GM18519 (cell line): Measurements from ENCODE around the gene ACTR3.
A peak's percentile ranks its signal among the peaks of the same experiment; 100 is the strongest.

Source experiments
- ATAC-seq: cut with Tn5 transposase; IDR thresholded peaks from one replicate; pipeline ENCODE4 v1.9.1; 2021; ENCODE audit warnings: mild to moderate bottlenecking, moderate library complexity; ENCODE audit not compliant: unreplicated experiment, low FRiP score

The ACTR3 gene

DNA sequence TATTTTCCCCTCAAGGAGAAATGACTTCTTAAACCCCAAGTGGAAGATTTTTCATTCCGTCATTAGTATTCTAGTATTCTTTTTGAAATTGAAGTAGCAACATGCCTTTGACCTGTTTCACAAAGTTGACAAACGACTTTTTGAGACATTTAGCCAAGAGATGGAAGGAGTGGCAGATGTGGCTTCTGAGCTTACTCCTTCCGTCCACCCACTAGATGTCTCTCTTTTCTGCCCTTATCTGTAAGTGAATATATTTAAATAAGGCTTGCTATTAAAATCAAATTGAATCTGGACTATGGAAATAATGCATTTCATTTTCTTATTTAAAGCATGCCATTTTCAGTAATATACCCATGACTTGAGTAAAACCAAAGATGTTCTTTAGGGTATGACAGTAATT is 74.1 kb downstream of the ACTR3 start:
- no peak for ATAC-seq

DNA sequence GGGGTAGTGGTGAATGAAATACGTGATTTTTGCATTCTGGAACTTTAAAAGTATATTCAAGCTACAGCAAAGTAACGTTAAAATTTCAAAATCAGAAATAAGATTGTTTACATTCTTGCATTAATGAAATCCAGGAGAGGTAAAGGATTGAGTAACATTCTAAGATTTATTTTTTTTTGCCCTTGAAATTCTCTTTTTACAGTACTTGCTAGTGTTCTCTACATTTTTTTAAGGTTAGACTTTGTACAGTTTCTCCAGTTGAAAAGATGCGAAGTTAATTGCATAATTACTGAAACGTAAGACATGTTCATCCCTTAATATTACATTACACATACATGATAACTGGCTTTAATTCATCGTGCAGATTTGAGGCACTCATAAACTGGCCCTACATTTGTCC is 74.5 kb downstream of the ACTR3 start:
- no peak for ATAC-seq

DNA sequence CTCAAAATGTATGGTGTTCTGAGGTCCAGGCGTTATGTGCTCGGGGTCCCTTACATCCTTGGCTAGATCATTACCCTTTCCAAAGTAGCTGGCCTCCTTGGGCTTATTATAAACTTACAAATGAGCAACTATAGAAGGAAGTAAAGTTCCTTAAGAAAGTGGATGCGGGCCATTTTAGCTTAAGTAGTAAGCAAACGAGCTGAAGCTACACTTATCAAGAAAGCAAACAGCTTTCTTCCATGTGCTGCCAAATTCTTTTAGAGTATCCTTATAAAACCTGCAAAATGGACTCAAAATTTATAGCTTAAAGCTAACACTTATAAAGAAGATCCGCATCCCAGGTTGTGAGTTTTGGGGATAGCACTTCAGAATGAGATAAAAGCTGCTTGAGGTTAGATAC is 75.3 kb downstream of the ACTR3 start:
- no peak for ATAC-seq

DNA sequence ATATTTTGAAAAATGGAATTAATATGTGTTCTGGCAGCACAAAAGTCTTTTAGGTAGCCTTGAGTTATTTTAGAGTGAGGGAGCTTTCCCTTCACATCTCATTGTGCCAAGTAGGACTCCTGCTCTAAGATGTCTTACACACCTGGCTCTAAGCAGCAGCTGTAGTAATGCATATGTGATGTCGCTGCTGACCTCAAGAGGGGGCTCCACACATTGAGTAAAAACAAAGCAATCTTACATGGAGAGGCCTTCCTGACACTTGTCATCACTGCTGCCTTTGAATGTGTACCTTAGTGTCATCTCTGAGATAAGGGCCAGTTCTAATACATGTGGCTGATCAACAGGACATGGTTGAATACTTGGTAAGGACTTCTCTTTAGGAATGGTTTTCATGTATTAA is 75.8 kb downstream of the ACTR3 start:
- peak; percentile 84 for ATAC-seq

DNA sequence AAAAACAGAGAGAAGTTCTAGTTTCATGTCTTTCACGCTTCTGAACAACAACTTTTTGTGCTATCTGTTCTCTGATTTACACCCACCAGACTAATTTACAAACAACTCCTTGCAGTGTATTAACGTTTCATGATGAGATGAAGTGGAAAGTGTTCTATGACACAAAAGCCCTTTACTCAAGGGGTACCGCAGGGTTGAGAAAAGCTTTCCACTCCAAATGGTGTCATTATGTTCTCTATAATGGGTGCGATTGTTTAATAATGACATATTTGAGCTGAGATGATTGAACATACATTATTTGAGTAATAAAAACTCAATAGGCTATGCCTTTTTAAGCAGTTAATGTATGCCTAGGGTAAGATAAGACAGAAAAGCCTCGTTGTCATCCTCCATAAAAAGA is 76.3 kb downstream of the ACTR3 start:
- no peak for ATAC-seq

DNA sequence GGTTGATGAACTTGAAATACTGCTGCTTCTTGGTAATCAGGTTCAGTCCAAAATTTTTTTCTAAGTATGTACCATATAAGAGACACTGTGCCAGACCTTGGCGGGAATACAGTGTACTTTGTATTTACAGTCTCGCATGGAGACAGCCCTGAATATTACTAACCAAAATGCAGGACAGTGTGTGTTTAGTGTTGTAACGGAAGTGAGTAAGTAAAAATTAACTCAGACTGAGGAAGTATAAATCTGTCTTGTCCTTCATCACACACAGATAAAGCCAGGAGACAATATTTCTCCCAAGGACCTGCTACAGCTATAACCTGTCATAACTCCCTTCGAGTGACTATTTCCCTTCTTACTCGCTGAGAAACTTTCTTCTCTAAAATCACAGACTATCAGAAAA is 76.9 kb downstream of the ACTR3 start:
- no peak for ATAC-seq

DNA sequence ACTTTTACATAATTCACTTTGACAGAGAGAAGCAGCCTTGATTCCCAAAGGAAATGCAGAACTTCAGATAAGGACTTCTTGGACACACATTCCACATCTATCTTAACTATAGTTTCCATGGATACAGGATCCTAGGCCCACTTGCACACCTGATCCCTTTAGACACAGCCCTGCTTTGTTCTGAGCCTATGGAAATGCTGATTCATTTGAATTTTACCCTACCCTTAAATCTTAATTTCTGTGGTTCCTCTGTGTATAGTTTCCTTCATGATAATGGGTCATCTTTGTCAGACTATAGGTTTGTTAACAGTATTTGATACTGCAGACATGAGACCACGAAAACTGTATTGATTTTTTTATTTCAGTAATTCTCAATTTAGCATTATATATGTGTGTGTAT is 77.4 kb downstream of the ACTR3 start:
- ATAC-seq, result no peak

DNA sequence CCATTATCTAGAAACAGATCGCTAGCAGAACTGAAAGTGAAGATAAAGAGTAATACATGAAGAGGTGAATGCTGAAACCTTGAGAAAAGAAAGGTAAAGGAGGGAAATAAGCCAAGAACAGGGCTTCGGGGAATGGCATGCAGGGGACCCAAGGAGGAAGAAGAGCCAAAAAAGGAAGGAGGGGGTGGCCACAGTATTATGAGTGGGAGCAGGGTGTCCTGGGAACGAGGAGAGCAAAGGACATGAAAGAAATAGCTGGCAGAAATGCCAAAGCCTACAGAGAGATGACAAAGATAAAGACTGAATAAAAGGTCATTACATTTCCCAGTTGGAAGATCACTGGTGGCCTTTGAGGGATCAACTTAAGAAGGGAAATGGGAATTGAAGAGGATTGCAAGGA is 82.9 kb downstream of the ACTR3 start:
- ATAC-seq, result no peak

DNA sequence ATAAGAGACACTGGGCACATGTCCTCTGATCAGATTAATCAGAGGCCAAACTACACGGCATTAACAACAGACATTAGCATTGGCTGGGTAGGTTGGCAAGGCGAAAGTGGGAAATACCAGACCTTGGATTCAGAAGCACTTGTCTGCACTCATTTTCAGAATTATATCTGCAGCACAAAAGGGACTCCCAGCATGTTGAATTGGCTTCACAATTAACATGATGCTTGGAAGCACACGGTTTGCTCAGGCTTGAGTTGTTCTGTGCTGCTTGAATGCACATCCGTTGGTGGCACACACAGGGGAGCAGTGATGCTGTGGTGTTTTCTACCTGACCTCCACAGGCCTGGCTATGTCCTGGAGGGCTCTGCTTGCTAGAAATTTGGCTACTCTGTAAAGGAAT is 83.9 kb downstream of the ACTR3 start:
- no peak for ATAC-seq

DNA sequence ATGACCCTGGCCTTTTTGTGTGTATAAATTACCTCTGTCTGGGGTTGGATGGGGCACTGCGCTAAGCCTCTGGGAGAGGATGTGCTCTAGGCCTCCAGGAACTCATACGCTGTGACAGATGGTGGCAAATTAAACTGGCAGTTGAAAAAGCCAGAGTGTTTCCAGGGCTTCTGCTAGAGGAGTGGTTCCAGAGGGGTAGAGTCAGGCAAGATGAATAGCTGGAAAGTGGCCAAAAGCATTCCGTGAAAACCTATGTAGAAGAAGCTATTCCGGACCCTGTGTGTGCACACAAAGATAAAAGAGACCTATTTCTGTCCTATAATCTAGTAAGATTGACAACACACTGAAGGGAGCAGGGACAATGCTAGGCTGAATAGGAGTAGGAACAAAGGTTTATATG is 84.8 kb downstream of the ACTR3 start:
- no peak for ATAC-seq

DNA sequence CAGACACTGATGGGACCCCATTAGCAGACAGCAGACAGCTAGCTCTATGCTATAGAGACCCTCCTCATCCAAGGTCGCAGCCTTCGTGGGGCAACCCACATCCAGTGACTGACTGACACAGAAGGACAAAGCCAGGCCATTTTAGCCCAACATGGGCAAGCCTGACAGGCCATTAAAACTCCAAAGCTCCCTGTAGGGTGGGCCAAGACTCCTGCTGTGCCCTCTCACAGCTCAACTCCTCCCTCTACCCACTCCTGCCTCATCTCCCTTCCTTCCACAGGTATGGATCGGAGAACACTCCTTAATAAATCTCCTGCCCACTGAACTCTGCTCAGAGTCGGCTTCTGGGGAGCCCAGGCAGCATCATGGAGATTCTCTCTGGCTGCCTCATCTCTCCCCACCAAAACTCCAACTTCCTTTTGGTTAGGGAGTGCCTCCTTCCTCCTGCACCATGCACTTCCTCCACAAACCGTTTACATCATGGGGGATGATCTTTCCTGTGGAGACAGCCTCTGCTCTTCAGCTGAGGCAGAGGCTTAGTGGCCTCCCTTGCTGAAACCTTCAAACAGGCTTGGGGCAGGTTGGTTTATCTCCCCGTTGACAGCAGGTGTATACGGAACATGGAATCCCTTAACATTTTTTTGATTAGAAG is 86.5 kb downstream of the ACTR3 start:
- no peak for ATAC-seq

DNA sequence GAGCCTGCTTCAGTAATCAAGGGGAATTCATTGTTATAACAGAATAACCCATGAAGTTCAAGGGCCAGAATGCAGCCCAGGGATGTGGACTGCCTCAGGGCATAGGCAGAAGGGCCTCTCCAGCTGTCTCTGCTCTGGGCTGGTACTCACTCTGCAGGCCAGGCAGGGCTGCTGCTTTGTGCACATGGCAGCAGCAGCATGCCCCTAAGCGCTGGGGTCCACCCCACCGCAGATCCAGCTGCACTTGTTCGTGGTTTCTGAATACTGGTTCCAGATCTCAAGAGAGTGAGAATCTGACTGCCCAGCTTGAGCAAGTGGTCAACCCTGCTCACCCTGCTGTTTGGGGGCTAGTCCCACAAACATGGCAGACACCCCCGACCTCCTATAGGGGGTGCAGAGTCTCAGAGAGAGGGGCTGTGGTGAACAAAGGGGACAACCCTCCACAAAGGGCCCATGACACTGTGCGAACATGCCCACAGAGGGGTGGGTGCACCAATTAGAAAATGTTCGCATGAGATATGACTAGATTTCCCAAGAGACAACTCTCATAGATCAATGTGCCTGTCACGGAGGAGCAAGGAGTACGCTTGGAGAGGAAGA is 87.3 kb downstream of the ACTR3 start:
- ATAC-seq, result no peak

DNA sequence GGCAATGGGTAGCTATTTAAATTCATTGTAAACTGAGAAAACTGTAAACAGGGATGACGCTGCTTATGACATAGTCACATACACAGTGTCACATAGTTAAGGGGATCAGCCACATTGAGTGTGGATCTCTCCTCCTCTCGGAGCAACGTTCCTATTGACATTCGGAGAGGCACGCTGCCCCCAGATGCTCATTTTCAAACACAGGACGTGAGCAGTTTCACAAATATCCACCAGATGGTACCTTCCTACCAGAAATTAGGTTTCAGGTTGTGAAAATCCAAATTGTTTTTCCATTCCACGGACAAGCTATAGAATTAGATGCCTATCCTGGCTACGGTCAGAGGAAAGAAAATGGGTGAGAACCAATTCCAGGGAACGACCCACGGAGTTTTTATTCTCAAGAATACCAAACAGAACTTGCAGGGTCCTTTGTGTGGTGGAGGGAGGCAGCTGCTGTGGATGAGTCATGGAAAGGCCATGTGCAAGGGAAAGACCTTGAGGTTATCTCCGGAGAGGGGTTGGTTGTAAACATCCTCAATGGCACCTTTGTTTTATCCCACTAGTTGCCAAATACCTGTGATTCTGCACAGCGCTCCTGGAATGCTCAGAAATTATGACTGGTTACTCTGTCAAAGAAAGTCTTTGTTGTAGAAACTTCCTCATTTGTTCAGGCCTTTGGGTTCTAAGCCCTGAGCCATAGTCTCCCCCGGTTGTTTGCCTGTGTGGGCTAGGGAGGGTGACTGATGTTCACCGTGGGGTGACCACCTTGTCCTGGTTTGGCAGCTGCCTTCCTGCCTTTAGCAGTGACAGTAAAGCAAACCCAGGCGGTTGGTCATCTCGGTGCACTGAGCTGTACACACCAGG is 88.0 kb downstream of the ACTR3 start:
- ATAC-seq, result no peak

DNA sequence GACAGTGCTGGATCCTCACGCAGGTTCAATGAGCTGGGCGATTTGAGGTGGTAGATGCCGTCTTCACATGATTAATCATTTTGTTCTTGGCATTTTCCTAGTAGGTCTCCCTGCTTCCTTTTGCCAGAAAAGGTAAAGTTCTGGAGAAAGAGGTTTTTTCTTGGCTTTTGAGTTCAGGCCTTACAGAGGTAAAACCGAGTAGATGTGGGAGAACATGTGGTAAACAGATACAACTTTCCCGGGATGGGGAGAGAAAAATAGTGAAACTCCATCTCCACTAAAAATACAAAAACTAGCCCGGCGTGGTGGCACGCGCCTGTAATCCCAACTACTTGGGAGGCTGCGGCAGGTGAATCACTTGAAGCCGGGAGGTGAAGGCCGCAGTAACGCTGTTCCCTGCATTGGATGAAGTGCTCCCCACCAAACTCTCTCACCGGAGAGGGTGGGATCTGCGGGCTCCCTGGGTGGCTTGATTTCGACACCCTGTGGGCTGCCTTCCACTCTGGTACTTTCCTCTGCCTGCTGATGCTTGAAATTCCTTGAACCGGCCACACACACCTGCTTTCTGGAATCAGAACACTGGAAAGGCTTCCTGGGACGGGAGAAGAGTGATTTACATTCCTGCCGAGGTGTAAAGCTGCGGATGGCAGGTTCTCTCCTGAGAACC is 88.8 kb downstream of the ACTR3 start:
- ATAC-seq, result no peak

DNA sequence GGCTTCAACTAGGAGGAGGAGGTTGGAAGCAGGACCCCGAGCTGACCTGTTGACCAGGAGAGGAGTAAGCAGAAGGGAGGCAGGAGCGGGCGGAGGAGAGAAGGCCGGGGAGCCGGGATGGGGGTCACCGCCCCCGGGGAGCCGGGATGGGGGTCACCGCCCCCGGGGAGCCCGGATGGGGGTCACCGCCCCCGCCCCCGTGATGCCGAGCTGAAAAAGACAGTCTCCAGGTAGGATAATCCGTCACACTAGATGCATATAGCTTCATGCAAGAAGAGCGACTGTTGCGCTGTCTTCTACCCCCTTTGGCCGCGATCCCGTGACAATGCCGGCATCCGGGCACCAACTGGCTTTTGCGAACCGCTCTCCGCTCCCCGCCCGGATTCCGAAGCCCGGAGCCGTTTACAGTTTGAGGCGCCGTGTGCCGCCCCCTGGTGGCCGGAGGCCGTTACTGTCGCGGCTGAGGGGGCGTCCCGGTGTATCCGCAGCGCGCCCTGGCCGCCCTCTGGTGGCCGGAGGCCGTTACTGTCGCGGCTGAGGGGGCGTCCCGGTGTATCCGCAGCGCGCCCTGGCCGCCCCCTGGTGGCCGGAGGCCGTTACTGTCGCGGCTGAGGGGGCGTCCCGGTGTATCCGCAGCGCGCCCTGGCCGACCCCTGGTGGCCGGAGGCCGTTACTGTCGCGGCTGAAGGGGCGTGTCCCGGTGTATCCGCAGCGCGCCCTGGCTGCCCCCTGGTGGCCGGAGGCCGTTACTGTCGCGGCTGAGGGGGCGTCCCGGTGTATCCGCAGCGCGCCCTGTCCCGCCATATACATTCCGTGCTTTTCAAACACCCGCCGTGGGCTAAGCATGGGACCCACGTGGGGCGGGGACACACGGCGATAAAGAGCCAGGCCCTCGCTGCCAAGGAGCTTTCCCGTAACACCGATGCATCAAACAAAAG is 89.6 kb downstream of the ACTR3 start:
- ATAC-seq, result no peak

DNA sequence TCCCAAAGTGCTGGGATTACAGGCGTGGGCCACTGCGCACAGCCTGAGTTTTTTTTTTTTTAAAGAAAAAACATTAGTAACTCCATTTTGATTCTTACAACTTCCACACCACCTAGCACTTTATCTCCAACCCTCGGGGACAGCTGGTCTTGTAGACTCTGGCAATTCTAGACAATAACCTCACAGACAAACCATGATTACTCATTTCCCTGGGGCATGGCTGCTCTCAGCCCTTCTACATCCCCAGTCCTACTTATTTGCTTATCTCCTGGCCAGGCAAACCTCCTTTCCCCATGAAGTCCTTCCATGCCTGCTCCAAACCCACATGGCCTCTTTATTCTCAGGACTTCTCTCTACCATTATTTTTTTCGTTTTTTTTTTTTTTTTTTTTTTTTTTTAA is 91.1 kb downstream of the ACTR3 start:
- no peak for ATAC-seq

DNA sequence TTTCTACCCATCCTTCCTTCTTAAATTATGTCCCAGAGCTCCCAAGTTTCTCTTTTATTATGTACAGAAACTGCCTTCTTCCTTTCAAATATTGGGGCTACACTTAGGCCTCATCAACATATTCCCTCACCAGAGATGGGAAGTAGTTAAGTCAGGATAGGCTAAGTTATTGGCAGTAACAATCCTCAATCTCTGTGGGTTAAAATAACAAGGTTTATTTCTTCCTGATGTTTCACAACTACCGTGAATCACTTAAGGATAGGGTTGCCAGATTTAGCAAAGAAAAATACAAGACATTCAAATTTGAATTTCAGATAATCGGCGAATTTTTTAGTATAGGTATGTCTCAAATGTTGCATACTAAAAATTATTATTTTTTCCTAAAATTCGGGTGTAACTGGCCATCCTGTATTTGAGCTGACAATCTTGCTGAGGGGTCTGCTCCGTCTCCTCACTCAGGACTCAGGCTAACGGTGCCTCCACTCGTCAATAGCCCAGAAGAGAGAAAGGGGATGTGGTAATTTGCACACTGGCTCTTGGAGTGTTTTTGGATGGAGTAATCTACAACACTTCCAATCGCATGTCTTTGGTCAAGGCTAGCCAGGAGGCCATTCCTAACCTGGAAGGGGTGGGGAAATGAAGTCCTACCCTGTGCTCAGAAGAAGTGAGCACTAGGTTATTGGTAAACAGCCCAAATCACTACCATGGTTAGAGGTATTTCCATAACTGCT is 91.7 kb downstream of the ACTR3 start:
- no peak for ATAC-seq

DNA sequence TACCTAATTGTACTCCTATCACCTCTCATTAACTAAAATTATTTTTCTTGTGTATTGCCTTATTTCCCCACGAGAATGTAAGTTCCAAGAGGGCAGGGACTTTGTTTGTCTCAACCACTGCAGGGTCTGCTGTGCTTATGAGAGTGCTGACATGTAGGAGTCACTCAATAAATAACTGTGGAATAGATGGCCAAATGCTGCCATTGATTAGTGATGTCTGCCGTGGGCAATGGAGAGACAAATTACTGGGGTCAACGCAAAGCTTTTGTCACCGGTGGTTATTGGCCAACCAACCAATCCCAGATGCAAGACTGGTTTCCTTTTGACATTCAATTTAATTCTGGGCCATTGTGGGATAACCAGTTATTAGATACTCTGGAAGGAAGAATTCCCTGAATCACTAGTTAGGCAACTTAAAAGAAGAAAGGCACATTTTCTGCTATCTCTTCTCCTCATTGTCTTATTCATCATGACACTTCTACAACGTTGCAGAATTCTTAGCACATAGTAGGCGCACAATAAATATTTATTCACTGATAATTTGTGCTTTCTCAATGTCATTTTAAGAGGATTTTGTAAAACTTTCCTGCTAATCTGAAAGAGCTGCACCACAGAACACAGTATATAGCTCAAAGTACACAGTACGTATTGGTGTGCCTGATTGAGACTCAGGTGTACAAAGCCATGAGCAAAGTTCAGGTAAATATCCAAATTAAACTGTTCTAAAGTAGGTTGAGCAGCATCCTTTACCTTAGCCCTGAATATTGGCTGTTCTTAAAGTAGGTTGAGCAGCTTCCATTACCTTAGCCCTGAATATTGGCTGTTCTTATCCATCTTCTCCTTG is 95.9 kb downstream of the ACTR3 start:
- ATAC-seq, result no peak
